WTC11 (cell line): ENCODE data around the gene RTKN. TPM values are rescaled to one million over a fixed set of nuclear protein-coding genes. Genes with fewer than 3 reads are reported as not detected.

Experiments used
- ATAC-seq: fragments of 200-7000 bp; cut with Tn5 transposase; 2 replicates; pipeline ENCODE4 v1.10.0; 2021; ENCODE audit warnings: mild to moderate bottlenecking, moderate library complexity
- CTCF ChIA-PET: fragments of 300-600 bp; sonication (Branson Sonifier 250); formaldehyde crosslinking; loops from one replicate; lab custom pipeline; 2021; ENCODE audit warnings: antibody characterized with exemption; lab: Charles Lee
- POLR2A ChIA-PET: fragments of 350-600 bp; sonication (Branson Sonifier 250); formaldehyde crosslinking; loops from one replicate; lab custom pipeline; 2021; ENCODE audit warnings: antibody characterized with exemption; lab: Charles Lee
- DNase-seq: peaks from one replicate; pipeline ENCODE4 v3.0.0; 2021; ENCODE audit warnings: low spot score
- H3K27ac Mint-ChIP-seq: 2 replicates; pipeline ENCODE4 v1.8.0; 2021; ENCODE audit warnings: mixed read lengths
- H3K27me3 Mint-ChIP-seq: 2 replicates; pipeline ENCODE4 v1.8.0; 2021; ENCODE audit warnings: low read depth, mild to moderate bottlenecking, moderate library complexity, mixed read lengths
- H3K36me3 Mint-ChIP-seq: 2 replicates; pipeline ENCODE4 v1.8.0; 2021; ENCODE audit warnings: mixed read lengths
- H3K4me1 Mint-ChIP-seq: 2 replicates; pipeline ENCODE4 v1.8.0; 2022; ENCODE audit warnings: mixed read lengths
- H3K4me3 Mint-ChIP-seq: 2 replicates; pipeline ENCODE4 v1.8.0; 2021; ENCODE audit warnings: mild to moderate bottlenecking, moderate library complexity, mixed read lengths
- H3K9me3 Mint-ChIP-seq: 2 replicates; pipeline ENCODE4 v1.8.0; 2021; ENCODE audit warnings: mixed read lengths
- CREM ChIP-seq: sonication (generic); formaldehyde crosslinking; IDR thresholded peaks from 2 replicates; pipeline ENCODE4 v1.8.1; 2022; ENCODE audit warnings: mild to moderate bottlenecking, missing genetic modification reagents, moderate library complexity
- EMX1 ChIP-seq: fragments of 250-450 bp; sonication (Bioruptor Pico); IDR thresholded peaks from 2 replicates; pipeline ENCODE4 v1.8.0; 2021; ENCODE audit warnings: mild to moderate bottlenecking
- FOXP1 ChIP-seq: sonication (generic); formaldehyde crosslinking; IDR thresholded peaks from 2 replicates; pipeline ENCODE4 v1.8.0; 2022; ENCODE audit warnings: missing genetic modification reagents, mild to moderate bottlenecking, moderate library complexity, borderline replicate concordance
- HMGA2 ChIP-seq: fragments of 250-450 bp; sonication (Bioruptor Pico); IDR thresholded peaks from 2 replicates; pipeline ENCODE4 v1.4.0; 2021; ENCODE audit warnings: mild to moderate bottlenecking, moderate library complexity
- IRF2 ChIP-seq: sonication (generic); formaldehyde crosslinking; IDR thresholded peaks from 2 replicates; pipeline ENCODE4 v1.8.0; 2022; ENCODE audit warnings: low read depth, missing genetic modification reagents, borderline replicate concordance
- RELA ChIP-seq: sonication (generic); formaldehyde crosslinking; IDR thresholded peaks from 2 replicates; pipeline ENCODE4 v1.8.1; 2022; ENCODE audit warnings: missing genetic modification reagents, mild to moderate bottlenecking, borderline replicate concordance
- SMAD3 ChIP-seq: sonication (generic); formaldehyde crosslinking; IDR thresholded peaks from 2 replicates; pipeline ENCODE4 v1.8.0; 2022; ENCODE audit warnings: missing genetic modification reagents, mild to moderate bottlenecking, borderline replicate concordance
- SP1 ChIP-seq: sonication (generic); formaldehyde crosslinking; conservative IDR thresholded peaks from 2 replicates; pipeline ENCODE4 v1.8.1; 2022; ENCODE audit warnings: missing genetic modification reagents
- TEAD1 ChIP-seq: sonication (generic); formaldehyde crosslinking; IDR thresholded peaks from 2 replicates; pipeline ENCODE4 v1.8.0; 2022; ENCODE audit warnings: mild to moderate bottlenecking, missing genetic modification reagents
- TEAD4 ChIP-seq: sonication (generic); formaldehyde crosslinking; IDR thresholded peaks from 2 replicates; pipeline ENCODE4 v1.8.0; 2022; ENCODE audit warnings: mild to moderate bottlenecking, missing genetic modification reagents
- ZBTB21 ChIP-seq: sonication (generic); formaldehyde crosslinking; IDR thresholded peaks from 2 replicates; pipeline ENCODE4 v1.8.1; 2023; ENCODE audit warnings: mild to moderate bottlenecking, missing genetic modification reagents, borderline replicate concordance
- ZNF121 ChIP-seq: sonication (generic); formaldehyde crosslinking; IDR thresholded peaks from 2 replicates; pipeline ENCODE4 v1.8.0; 2023; ENCODE audit warnings: missing genetic modification reagents
- ZNF219 ChIP-seq: sonication (generic); formaldehyde crosslinking; IDR thresholded peaks from 2 replicates; pipeline ENCODE4 v1.8.0; 2023; ENCODE audit warnings: missing genetic modification reagents, mild to moderate bottlenecking, borderline replicate concordance
- ZNF317 ChIP-seq: sonication (generic); formaldehyde crosslinking; IDR thresholded peaks from 2 replicates; pipeline ENCODE4 v1.8.1; 2023; ENCODE audit warnings: low read depth, mild to moderate bottlenecking, moderate library complexity, missing genetic modification reagents, borderline replicate concordance
- ZNF423 ChIP-seq: fragments of 250-450 bp; sonication (Bioruptor Pico); IDR thresholded peaks from 2 replicates; pipeline ENCODE4 v2.1.2; 2022; ENCODE audit warnings: mild to moderate bottlenecking, moderate library complexity
- total RNA-seq: library from RNA; stranded (reverse); gene quantifications from 3 replicates; pipeline ENCODE4 v1.2.3, GENCODE V29; 2021
- TF ChIP-seq, protein P1 (sequence below): sonication (generic); formaldehyde crosslinking; IDR thresholded peaks from 2 replicates; pipeline ENCODE4 v1.8.0; 2022; ENCODE audit warnings: missing genetic modification reagents
- TF ChIP-seq, protein P2 (sequence below): sonication (generic); formaldehyde crosslinking; conservative IDR thresholded peaks from 2 replicates; pipeline ENCODE4 v1.8.1; 2023; ENCODE audit warnings: mild to moderate bottlenecking, low read depth, missing genetic modification reagents, moderate library complexity
- TF ChIP-seq, protein P3 (sequence below): sonication (generic); formaldehyde crosslinking; IDR thresholded peaks from 2 replicates; pipeline ENCODE4 v1.8.1; 2022; ENCODE audit warnings: mild to moderate bottlenecking, missing genetic modification reagents, moderate library complexity, borderline replicate concordance
- TF ChIP-seq, protein P4 (sequence below): fragments of 250-450 bp; sonication (Bioruptor Pico); IDR thresholded peaks from 2 replicates; pipeline ENCODE4 v1.9.0; 2021; ENCODE audit warnings: mild to moderate bottlenecking, borderline replicate concordance
- TF ChIP-seq, protein P5 (sequence below): sonication (generic); formaldehyde crosslinking; IDR thresholded peaks from 2 replicates; pipeline ENCODE4 v1.8.0; 2022; ENCODE audit warnings: mild to moderate bottlenecking, missing genetic modification reagents
- TF ChIP-seq, protein P6 (sequence below): sonication (generic); formaldehyde crosslinking; IDR thresholded peaks from 2 replicates; pipeline ENCODE4 v1.8.1; 2022; ENCODE audit warnings: missing genetic modification reagents, borderline replicate concordance

Gene RTKN
- total RNA-seq, 1 experiment from 2014 or later = 80.1 TPM

DNA sequence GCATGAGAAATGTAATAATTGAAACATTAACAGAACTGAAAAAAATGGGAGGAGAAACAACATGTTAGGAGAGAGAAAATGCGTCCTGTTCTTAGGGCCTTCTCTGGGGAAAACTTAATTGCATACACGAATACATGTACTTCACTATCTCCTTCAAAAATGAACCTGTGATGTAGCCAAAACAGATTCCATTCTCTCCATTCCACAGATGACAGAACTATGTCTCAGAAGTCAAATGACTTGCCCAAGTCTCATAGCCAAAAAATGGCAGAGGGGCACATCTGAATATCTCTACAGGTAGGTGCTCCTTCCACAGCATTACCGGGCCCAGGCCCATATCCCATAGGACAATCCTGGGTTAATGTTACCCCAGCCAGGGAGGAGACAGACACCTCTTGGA, 57.7 kb downstream of the RTKN start:
- Mint-ChIP-seq H3K27me3 (no peaks in the 10 kb centered on the region), H3K36me3 (no peaks in the 10 kb centered on the region), H3K27ac (no peak overlapping the region), H3K4me3 (no peak overlapping the region), H3K9me3 (no peaks in the 10 kb centered on the region), H3K4me1 (peaks cover 15% of the 10 kb centered on the region)
- DNase-seq = no peak
- no peak for ATAC-seq
- TF ChIP-seq ZNF121 (CRISPR knock-in tag) (no peak), EMX1 (no peak), RELA (CRISPR knock-in tag) (no peak), ZNF423 (CRISPR knock-in tag) (no peak), IRF2 (CRISPR knock-in tag) (no peak), ZNF219 (CRISPR knock-in tag) (no peak), FOXP1 (CRISPR knock-in tag) (no peak), TEAD4 (CRISPR knock-in tag) (no peak)
- TF ChIP-seq, protein P1, sequence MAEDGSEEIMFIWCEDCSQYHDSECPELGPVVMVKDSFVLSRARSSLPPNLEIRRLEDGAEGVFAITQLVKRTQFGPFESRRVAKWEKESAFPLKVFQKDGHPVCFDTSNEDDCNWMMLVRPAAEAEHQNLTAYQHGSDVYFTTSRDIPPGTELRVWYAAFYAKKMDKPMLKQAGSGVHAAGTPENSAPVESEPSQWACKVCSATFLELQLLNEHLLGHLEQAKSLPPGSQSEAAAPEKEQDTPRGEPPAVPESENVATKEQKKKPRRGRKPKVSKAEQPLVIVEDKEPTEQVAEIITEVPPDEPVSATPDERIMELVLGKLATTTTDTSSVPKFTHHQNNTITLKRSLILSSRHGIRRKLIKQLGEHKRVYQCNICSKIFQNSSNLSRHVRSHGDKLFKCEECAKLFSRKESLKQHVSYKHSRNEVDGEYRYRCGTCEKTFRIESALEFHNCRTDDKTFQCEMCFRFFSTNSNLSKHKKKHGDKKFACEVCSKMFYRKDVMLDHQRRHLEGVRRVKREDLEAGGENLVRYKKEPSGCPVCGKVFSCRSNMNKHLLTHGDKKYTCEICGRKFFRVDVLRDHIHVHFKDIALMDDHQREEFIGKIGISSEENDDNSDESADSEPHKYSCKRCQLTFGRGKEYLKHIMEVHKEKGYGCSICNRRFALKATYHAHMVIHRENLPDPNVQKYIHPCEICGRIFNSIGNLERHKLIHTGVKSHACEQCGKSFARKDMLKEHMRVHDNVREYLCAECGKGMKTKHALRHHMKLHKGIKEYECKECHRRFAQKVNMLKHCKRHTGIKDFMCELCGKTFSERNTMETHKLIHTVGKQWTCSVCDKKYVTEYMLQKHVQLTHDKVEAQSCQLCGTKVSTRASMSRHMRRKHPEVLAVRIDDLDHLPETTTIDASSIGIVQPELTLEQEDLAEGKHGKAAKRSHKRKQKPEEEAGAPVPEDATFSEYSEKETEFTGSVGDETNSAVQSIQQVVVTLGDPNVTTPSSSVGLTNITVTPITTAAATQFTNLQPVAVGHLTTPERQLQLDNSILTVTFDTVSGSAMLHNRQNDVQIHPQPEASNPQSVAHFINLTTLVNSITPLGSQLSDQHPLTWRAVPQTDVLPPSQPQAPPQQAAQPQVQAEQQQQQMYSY (CRISPR knock-in tag) = no peak
- TF ChIP-seq, protein P2, sequence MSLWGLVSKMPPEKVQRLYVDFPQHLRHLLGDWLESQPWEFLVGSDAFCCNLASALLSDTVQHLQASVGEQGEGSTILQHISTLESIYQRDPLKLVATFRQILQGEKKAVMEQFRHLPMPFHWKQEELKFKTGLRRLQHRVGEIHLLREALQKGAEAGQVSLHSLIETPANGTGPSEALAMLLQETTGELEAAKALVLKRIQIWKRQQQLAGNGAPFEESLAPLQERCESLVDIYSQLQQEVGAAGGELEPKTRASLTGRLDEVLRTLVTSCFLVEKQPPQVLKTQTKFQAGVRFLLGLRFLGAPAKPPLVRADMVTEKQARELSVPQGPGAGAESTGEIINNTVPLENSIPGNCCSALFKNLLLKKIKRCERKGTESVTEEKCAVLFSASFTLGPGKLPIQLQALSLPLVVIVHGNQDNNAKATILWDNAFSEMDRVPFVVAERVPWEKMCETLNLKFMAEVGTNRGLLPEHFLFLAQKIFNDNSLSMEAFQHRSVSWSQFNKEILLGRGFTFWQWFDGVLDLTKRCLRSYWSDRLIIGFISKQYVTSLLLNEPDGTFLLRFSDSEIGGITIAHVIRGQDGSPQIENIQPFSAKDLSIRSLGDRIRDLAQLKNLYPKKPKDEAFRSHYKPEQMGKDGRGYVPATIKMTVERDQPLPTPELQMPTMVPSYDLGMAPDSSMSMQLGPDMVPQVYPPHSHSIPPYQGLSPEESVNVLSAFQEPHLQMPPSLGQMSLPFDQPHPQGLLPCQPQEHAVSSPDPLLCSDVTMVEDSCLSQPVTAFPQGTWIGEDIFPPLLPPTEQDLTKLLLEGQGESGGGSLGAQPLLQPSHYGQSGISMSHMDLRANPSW (CRISPR knock-in tag) = no peak
- POLR2A ChIA-PET = no interaction called here
- CTCF ChIA-PET = no interaction called here

DNA sequence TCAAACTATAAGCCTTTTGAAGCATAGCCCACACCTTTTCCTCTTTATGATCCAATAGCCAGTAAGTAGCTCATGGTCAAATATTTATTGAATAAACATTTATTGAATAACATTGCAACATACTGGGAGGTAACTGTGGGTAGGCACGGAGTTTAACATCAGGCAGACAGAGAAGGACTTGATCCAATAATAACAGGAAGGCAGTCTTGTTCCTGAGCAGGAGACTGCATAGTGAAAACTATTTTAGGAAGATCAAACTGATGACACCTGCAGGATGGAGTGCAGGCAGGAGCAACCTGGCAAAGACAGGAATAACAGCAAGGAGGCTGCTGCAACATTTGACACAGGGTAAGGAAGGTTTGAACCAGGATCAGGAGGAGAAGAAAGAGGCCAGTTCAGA, 58.5 kb downstream of the RTKN start:
- peaks cover 20% of the 10 kb centered on the region for H3K4me1 Mint-ChIP-seq
- ChIA-PET CTCF (interaction anchor here (2.4 kb wide), 1 partner anchor 8 kb away, joined by 17 read pairs; no protein-coding TSS in a partner anchor), POLR2A (interaction anchor here (1.7 kb wide), 1 partner anchor 8 kb away, joined by 12 read pairs; no protein-coding TSS in a partner anchor)
- no peaks in the 10 kb centered on the region for H3K27me3 Mint-ChIP-seq
- DNase-seq (no peak), ATAC-seq (no peak)
- H3K9me3 Mint-ChIP-seq = no peaks in the 10 kb centered on the region
- no peak overlapping the region for H3K27ac Mint-ChIP-seq
- H3K4me3 Mint-ChIP-seq = no peak overlapping the region
- H3K36me3 Mint-ChIP-seq = no peaks in the 10 kb centered on the region
- TF ChIP-seq ZNF317 (CRISPR knock-in tag) = no peak
- no peak for TF ChIP-seq ZNF121 (CRISPR knock-in tag)
- TF ChIP-seq, protein P3, sequence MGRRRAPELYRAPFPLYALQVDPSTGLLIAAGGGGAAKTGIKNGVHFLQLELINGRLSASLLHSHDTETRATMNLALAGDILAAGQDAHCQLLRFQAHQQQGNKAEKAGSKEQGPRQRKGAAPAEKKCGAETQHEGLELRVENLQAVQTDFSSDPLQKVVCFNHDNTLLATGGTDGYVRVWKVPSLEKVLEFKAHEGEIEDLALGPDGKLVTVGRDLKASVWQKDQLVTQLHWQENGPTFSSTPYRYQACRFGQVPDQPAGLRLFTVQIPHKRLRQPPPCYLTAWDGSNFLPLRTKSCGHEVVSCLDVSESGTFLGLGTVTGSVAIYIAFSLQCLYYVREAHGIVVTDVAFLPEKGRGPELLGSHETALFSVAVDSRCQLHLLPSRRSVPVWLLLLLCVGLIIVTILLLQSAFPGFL (CRISPR knock-in tag) = no peak
- TF ChIP-seq, protein P4, sequence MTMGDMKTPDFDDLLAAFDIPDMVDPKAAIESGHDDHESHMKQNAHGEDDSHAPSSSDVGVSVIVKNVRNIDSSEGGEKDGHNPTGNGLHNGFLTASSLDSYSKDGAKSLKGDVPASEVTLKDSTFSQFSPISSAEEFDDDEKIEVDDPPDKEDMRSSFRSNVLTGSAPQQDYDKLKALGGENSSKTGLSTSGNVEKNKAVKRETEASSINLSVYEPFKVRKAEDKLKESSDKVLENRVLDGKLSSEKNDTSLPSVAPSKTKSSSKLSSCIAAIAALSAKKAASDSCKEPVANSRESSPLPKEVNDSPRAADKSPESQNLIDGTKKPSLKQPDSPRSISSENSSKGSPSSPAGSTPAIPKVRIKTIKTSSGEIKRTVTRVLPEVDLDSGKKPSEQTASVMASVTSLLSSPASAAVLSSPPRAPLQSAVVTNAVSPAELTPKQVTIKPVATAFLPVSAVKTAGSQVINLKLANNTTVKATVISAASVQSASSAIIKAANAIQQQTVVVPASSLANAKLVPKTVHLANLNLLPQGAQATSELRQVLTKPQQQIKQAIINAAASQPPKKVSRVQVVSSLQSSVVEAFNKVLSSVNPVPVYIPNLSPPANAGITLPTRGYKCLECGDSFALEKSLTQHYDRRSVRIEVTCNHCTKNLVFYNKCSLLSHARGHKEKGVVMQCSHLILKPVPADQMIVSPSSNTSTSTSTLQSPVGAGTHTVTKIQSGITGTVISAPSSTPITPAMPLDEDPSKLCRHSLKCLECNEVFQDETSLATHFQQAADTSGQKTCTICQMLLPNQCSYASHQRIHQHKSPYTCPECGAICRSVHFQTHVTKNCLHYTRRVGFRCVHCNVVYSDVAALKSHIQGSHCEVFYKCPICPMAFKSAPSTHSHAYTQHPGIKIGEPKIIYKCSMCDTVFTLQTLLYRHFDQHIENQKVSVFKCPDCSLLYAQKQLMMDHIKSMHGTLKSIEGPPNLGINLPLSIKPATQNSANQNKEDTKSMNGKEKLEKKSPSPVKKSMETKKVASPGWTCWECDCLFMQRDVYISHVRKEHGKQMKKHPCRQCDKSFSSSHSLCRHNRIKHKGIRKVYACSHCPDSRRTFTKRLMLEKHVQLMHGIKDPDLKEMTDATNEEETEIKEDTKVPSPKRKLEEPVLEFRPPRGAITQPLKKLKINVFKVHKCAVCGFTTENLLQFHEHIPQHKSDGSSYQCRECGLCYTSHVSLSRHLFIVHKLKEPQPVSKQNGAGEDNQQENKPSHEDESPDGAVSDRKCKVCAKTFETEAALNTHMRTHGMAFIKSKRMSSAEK (CRISPR knock-in tag) = no peak
- TF ChIP-seq, protein P5, sequence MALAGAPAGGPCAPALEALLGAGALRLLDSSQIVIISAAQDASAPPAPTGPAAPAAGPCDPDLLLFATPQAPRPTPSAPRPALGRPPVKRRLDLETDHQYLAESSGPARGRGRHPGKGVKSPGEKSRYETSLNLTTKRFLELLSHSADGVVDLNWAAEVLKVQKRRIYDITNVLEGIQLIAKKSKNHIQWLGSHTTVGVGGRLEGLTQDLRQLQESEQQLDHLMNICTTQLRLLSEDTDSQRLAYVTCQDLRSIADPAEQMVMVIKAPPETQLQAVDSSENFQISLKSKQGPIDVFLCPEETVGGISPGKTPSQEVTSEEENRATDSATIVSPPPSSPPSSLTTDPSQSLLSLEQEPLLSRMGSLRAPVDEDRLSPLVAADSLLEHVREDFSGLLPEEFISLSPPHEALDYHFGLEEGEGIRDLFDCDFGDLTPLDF (CRISPR knock-in tag) = no peak
- TF ChIP-seq ZNF219 (CRISPR knock-in tag) = no peak
- TF ChIP-seq HMGA2 (CRISPR knock-in tag) = no peak
- TF ChIP-seq TEAD1 (CRISPR knock-in tag) = no peak
- TF ChIP-seq ZBTB21 = no peak
- TF ChIP-seq CREM (CRISPR knock-in tag) = no peak
- TF ChIP-seq SMAD3 (CRISPR knock-in tag) = no peak
- TF ChIP-seq, protein P6, sequence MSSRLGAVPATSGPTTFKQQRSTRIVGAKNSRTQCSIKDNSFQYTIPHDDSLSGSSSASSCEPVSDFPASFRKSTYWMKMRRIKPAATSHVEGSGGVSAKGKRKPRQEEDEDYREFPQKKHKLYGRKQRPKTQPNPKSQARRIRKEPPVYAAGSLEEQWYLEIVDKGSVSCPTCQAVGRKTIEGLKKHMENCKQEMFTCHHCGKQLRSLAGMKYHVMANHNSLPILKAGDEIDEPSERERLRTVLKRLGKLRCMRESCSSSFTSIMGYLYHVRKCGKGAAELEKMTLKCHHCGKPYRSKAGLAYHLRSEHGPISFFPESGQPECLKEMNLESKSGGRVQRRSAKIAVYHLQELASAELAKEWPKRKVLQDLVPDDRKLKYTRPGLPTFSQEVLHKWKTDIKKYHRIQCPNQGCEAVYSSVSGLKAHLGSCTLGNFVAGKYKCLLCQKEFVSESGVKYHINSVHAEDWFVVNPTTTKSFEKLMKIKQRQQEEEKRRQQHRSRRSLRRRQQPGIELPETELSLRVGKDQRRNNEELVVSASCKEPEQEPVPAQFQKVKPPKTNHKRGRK (CRISPR knock-in tag) = no peak
- TF ChIP-seq SP1 (CRISPR knock-in tag) = no peak
